Activated CD4-positive, alpha-beta T cell treated with anti-CD3 and anti-CD28 coated beads, Interleukin-2, Interleukin-6, amounts not matched to agents 100 ng/mL and 50 ng/mL, durations not matched to agents 16 hours and 8 hours (primary cell): ENCODE data around the gene R3HDM2.

Experiments
- DNase-seq: peaks from one replicate; pipeline ENCODE4 v3.0.0-alpha.2; 2020

R3HDM2 gene

DNA sequence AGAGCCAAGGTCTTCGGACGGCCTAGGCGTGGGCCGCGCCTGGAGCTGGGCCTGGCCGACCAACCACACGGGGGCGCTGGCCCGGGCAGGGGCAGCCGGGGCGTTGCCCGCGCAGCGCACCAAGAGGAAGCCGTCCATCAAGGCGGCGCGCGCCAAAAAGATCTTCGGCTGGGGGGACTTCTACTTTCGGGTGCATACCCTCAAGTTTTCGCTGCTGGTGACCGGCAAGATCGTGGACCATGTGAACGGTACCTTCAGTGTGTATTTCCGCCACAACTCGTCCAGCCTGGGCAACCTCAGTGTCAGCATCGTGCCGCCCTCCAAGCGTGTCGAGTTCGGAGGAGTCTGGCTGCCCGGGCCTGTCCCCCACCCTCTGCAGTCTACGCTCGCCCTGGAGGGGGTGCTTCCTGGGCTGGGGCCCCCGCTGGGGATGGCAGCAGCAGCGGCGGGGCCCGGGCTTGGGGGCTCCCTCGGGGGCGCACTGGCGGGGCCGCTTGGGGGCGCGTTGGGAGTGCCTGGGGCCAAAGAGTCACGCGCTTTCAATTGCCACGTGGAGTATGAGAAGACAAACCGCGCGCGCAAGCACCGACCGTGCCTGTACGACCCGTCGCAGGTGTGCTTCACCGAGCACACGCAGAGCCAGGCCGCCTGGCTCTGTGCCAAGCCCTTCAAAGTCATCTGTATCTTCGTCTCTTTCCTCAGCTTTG is 205.7 kb downstream of the R3HDM2 start:
- peak; percentile 82 for DNase-seq

DNA sequence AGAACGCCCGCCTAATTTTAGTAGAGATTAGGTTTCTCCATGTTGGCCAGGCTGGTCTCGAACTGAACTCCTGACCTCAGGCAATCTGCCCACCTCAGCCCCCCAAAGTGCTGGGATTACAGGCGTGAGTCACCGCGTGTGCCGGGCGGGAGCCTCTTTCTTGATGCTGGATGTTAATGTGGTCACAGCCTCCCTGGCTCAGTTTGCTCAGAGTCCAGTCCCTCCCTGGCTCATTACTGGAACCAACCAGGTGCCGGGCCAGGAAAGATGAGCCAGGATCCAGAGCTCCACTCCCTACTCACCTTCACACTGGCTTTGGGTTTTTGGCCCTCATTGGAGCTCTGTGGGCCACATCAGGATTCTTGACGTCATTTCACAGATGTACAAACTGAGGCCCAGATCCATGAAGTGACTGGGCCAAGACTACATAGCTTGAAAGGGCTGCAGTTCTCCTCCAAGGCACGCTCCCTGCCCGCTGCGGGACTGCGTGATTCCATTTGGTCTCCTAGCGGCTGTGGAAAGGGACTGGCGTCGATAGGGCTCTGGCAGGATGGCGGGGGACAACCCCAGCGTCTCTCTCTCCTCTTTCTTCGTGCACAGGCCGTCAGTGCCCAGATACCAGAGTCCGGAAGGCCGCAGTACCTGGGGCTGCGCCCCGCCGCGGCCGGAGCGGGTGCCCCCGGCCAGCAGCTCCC is 206.4 kb downstream of the R3HDM2 start:
- DNase-seq, result no peak

GRCh38 chr12:57223191-57224165 is 207.4 kb downstream of the R3HDM2 start:
- no peak for DNase-seq

DNA sequence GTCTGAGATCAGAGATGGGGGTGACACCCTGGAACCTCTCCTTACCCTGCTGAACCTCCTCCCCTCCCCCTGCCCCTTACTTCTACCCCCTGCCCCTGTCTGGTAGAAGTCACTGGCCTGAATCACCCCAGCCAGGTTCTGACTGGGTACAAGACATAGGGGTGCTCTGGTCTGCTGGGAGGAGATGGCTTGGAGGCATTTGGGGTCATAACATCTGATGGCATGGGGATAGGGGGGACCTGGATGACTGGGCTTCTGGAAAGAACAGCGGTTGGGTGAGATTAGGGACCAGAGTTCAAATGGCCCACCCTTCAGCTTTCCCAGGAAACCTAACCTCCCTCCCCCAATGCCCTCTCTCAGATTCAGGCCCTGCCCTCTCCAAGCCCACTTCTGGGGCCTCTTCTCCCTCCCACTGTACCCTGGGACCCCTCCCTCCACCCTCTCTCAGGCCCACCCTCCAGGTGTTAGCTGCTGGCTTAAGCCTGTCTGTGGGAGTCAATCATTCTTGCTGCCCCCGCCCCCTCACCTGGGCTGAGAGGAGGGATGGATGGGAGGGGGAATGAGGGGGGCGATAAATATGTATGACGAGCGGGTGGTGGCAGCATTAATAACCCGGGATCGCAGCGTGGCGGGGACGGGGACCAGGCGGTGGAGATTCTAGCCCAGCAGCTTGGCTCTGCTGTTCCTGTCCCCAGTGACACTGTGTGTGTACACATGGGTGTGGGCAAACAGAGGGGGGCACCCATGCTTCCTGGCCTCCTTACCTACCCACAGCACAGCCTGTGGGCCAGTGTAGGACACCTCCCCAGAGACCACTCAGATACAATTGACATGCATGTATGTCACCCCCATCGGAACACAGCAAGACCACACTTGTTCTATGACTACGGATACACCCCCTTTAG is 208.3 kb downstream of the R3HDM2 start:
- no peak for DNase-seq

DNA sequence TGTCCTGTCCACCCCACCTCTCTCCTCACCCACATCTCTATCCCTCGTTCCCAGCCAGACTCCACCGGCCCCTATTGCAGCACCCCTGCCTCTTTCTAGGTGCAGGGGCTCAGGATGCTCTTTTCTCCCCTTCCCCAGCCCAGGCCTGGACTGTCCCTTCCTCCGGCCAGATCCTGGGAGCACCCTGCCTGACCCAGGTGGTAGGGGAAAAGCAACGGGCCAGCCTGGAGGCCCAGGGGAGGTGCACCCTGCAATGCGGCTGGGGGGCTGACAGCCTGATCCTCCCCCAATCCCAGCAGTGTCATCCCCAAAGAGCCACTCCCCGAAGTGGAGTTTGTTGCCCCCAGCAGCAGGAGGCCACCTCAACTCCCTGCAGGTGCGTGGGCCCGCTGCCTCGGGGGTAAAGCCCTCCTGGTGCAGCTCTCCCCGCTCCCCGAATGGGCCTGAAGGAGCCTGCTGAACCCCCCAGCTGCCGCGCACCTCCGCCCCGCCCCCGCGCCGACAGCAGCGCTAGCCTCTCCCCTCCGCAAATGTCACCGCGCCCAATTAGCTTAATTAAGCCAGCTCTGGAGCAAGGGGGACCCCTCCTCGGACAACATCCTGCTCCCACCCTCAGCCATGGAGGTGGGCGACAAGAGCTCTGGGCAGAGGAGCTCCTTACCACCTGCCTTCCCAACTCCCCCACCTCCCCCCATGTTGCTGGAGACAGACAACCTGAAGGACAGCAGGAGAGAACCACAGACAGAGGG is 209.5 kb downstream of the R3HDM2 start:
- no peak for DNase-seq

DNA sequence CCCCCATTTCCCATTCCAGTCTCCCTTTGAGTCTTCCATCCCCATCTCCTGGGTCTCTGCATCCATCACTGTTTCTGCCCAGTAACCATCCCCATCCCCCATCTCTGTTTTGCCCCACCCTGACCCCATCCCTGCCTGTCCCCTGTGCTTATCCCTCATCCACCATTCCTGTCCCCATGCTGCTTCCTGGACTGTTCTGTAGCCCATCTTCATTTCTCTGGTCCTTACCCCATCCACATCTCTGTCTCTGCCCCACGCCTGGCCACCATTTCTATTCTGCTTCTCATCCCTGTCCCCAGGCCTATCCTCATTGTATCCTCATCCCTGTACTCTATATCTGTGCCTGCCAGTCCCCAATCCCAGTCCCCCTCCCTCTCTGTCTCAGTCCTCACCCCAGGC is 210.1 kb downstream of the R3HDM2 start:
- DNase-seq, result no peak

DNA sequence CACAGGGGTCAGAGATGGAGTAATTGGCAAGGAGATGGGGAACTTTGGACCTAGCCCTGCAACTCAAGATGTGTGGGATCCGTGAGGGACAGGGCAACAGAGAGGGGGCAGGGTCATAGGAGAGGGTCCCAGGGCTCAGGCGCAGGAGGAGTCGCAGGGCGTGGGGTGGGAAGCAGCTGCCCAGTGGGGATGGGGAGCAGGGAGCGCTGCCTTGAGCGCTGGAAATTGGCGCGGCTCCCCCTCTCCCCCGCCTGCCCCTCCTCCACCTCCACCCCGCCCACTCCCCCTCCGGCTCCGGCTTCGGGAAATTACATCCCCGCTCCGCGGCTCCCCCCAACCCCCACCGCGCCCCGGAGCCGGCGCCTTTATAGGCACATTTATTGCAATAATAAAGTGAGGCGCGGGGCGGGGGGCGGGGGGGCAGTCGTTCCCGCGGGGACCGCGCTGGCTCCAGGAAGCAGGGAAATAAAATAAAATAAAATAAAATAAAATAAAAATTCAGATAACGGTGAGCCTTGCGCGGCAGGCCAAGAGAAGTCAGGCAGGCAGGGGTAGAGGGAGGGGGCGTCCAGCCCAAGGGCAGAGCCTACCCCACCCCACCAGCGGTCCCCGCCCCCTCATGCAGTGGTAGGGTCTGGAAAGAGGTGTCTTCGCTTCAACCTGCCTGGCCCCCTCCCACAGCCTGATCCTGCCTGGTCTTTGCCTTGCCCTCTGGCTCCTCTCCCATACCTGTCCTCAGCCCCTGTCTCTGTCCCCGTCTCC is 210.7 kb downstream of the R3HDM2 start:
- no peak for DNase-seq

DNA sequence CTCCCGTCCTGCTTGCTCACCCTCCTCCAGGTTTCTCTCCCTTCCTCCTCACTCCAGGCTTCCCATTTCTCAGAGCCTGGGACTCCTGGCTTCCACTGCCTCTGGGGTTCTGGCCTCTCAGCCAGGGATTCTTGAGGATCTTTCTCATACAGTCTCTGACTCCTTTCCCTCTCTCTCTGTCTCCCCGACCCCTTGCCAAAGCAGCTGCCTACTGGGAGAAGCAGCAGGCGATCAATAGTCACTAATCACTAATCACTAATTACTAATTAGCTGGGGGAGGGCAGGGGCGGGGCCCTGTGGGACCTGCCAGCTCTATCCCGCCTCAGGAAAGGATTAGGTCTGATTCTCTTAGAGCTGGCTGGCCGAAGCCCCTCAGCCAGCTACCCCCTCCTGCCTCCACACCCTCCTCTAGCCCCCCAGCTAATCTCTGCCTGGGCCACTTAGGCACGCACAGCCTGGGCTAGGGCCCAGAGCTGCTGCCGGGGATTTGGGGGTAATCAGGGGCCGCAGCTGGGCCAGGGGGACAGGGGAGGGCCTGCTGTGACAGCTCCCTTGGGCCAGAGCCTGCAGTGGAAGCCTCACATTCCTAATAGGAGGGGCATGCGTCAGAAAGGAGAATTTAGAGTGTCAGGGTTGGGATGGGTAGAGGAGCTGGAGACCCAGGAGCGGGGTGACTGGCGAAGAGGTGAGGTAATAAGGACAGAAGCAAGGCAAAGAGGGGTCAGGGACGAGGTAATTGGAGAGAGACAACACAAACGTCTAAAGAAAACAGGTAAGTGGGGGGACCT is 211.4 kb downstream of the R3HDM2 start:
- no peak for DNase-seq

DNA sequence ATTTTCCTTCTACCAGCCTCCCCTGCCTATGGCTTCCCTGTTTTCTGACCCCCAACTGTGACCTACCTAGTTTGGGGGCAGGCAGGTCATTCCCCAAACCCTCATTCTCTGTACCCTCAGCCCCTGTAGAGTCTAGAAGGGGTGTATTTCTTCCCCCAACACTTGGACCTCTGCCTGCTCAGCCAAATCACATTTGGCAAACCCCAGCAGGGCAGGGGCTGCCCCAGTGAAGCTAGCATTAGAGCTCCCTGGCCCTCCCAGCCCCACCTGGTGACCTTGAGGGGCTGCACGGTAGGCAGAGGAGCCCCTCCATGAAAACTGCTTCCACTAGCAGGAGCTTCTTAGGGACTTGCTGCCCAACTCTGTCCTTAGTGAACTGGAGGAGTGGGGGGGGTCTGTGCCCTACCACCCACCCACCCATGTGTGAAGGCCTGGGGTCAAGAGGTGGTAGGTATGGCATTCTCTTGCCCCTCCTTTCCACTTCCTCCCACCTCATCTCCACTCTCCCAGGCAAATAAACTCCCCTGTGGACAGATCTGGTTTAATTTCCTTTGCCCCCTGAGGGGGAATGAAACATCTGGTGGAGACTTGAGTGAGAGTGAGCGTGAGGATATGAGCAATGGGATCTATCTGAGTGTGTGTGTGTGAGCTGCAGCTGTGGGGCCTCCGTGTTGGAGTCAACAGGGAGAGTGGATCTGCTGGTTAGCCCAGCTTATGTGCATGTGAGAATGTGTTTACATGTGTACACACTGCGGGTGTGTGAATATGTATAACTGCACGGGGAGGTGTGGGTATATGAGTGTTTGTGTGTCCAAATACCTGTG is 212.6 kb downstream of the R3HDM2 start:
- no peak for DNase-seq

- no peak for DNase-seq
These were observed 213.6 kb downstream of the R3HDM2 start for GRCh38 chr12:57216921-57217879.

DNA sequence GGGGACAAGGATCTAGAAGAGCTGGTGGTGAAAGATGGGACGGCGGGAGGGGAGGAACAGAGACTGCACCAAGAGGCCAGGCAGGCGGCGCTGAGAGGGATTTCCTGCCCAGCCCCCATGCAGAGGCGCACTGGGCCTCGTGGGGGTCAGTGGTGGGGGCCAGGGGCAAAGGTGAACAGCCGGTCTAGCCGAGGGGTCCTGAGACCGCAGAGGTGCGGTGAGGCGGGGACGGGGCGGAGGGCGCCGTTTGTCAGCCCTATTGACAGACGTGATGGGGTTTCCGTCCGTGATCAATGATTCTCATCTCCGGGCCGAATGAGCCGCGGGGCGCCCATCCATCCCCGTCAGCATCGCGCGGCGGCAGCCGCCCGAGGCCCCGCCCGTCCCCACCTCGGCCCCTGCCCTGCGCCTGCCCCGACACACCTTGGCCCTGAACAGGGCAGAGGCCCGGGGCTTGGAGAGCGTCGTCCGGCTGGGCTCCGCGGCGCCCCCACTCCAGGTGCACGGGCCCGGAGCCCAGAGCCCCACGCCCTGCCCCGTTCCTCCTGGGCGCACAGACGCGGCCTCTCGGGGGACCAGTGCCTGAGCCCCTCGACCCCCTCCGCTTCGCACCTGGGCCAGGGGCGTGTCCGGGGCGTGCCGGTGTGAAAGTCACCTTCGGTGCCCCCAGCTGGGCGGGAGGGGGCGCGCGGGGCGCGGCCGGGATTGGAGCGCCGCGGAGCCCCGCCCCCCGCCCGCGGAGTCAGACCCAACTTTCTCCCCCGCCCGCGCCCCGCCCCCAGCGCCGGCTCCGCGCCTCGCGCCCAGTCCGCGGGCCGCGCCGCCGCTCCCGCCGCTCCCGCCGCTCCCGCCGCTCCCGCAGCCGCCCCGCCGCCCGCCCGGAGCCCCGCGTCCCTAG is 214.6 kb downstream of the R3HDM2 start, which contains the start of gene NXPH4:
Gene NXPH4, plus strand, starts transcription at position 781 of the 898 bp plus-strand sequence. CDS start 176 bp downstream, outside the sequence.
- peak; percentile 53 for DNase-seq

DNA sequence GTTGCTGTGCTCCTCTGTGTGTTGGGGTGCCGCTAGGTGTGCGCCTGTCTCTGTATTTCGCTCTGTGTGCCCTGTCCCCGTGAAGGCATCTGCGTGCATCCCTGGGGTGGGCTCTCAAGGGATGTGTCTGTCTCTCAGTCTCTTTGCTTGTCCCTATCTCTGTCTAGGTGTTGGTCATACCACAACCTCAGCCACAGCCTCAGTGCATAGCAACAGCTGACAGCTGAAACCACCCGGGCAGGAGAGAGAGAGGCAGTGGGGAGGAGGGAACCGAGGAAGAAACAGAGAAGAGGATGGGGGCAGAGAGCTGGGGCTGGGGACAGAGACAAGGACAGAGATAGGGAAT is 215.2 kb downstream of the R3HDM2 start:
- peak; percentile 65 for DNase-seq

GRCh38 chr12:57215065-57215464 is 215.8 kb downstream of the R3HDM2 start:
- DNase-seq, result no peak

DNA sequence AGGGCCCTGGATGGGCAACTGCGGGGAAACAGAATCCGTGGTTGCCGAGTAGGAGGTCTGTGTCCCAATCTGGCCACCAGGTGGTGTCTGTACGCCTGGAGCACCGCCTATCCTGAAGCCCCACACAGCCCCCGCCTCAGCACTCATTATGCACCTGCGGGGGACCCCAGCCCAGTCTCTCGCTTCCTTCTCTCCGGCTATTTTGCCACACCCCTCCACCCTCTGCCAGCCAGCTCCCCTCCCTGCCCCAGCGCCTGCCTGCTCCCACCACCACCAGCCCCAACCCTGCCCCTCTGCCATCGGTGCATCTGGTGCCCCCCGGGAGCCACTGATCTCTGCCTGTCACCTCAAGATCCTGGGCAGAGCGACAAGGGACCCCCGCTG is 216.5 kb downstream of the R3HDM2 start:
- peak; percentile 76 for DNase-seq

DNA sequence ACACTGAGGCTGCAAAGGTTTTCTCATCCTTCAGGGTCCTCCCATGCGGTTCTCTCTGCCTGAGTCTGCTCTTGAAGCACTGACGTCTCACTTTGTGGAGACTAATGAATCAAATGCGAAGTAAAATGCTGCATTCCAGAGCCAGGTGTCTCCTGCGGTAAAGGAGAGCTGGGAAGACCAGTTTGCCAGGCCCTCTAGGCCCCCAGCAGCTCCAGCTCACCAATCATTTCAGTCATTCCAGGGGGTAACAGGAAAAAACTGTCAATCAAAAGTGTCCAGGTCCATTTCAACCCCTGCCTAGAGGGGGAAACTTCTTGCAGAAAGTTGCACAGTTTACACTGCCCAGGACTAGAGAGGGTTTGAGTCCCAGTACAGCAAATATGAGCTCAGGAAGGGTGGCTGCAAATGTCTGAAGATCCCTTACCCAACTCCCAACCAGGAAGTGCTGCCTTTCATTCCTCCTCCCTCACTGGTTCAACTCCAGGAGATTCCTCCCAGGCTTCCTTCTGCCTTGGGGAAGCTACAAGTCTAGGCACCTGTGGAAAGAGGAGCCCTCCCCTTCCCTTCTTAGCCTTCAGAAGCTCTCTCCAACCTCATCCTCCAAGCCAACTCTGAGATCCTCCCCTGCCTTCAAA is 217.0 kb downstream of the R3HDM2 start:
- DNase-seq, result no peak

GRCh38 chr12:57213058-57213715 is 217.7 kb downstream of the R3HDM2 start:
- peak; percentile 90 for DNase-seq
